ENCODE data around the gene VAV1. TPM values are rescaled to one million over a fixed set of nuclear protein-coding genes. Genes with fewer than 3 reads are reported as not detected.

The VAV1 gene
- total and polyA plus RNA-seq, 9 of the 15 experiments (the other 6 are each of a cell fraction or from before 2014, with no cell fraction given) = 0.46 to 20.1 (median 11.1) TPM

- TF ChIP-seq HES1 (IDR thresholded peaks at IDR 0.05; ENCODE audit: low read depth) = no peak
These were observed 94.2 kb downstream of the VAV1 start (continued) for GRCh38 chr19:6866741-6867151.

GRCh38 chr19:6868351-6868750 lies 95.8 kb downstream of the VAV1 start:
- no peaks in the 10 kb centered on the region for H3K36me3 ChIP-seq (ENCODE audit: control insufficient read depth, insufficient read depth, low read length)
- H3K9ac ChIP-seq (ENCODE audit: insufficient read depth in 1 of 2, low read depth in 2 of 2, low read length in 2 of 2) = no peak overlapping the region
- no peak overlapping the region for H3K27ac ChIP-seq (ENCODE audit: extremely low read depth, low read depth, low read length)
- no peak overlapping the region for H3K4me3 ChIP-seq
- no peak overlapping the region for H2AFZ ChIP-seq (ENCODE audit: low read depth, low read length)
- TF ChIP-seq CEBPG (CRISPR knock-in tag; IDR thresholded peaks at IDR 0.05) = no peak
- TF ChIP-seq CEBPG (tag; conservative IDR thresholded peaks at IDR 0.05 in 1 of 2, IDR thresholded peaks at IDR 0.05 in 1 of 2) = peak in 1 of 2 experiments; percentile 19; a peak in 1 of 4 replicates
- peak; percentile 33; the same call in 1 of the 2 replicates for TF ChIP-seq NFIC (IDR thresholded peaks at IDR 0.05)
- no peak for TF ChIP-seq ETV5 (CRISPR knock-in tag; IDR thresholded peaks at IDR 0.05; ENCODE audit: low read depth)
- no peak for TF ChIP-seq HBP1 (CRISPR knock-in tag; IDR thresholded peaks at IDR 0.05)
- no peak for TF ChIP-seq TCF3 (CRISPR knock-in tag; IDR thresholded peaks at IDR 0.05)
- TF ChIP-seq TARDBP (IDR thresholded peaks at IDR 0.05) = no peak
- H3K9me1 ChIP-seq (ENCODE audit: control insufficient read depth, insufficient read depth, low read length) = no peaks in the 10 kb centered on the region
- intact Hi-C loops (cut with micrococcal nuclease) = loop anchor here (10.0 kb wide), 2 partner anchors 104 to 824 kb away; partner anchors contain the start of gene SH2D3A
- 0% methylated on average over 4 of the region's 4 CpGs for WGBS (ENCODE audit: insufficient coverage, low coverage, missing lambda C conversion rate)
- no TSS peak for BruUV-seq (replicated peaks)
- ChIA-PET POLR2A (interaction anchor here (0.6 to 1.3 kb wide), 2 partner anchors 11 to 762 kb away, joined by 3 to 4 read pairs; no protein-coding TSS in a partner anchor), CTCF (ENCODE audit: low intra/inter-chr PET ratio) (no interaction called here)
- no peaks in the 10 kb centered on the region for H3K79me2 ChIP-seq (ENCODE audit: control insufficient read depth, insufficient read depth, low read length)
- no peaks in the 10 kb centered on the region for H3K9me3 ChIP-seq (replicated peaks; ENCODE audit: control insufficient read depth, insufficient read depth, low read depth, low read length)
- H4K20me1 ChIP-seq (replicated peaks; ENCODE audit: control insufficient read depth, insufficient read depth, low read length) = no peaks in the 10 kb centered on the region
- no peak for FAIRE-seq
- peaks cover 0 to 5% of the 10 kb centered on the region in 2 experiments; a peak in 2 of 5 replicates for H3K27me3 ChIP-seq (ENCODE audit: control insufficient read depth in 2 of 2, insufficient read depth in 2 of 2, low read length in 2 of 2)
- DNase-seq (ENCODE audit: extremely low read depth in 1 of 4, low spot score in 3 of 4) = no peak
- in situ Hi-C loops (cut with MboI) = loop anchor here (5.0 to 10.0 kb wide), 3 partner anchors 226 to 741 kb away; no protein-coding TSS in a partner anchor
- H3K4me2 ChIP-seq (ENCODE audit: insufficient read depth, low read length) = no peak overlapping the region
- no peaks in the 10 kb centered on the region; a peak in 1 of 5 replicates for H3K4me1 ChIP-seq (replicated peaks in 1 of 2; ENCODE audit: control insufficient read depth in 2 of 2, insufficient read depth in 2 of 2, low read length in 2 of 2)
- no peak for ATAC-seq

Measured in K562 (cell line).